SK-N-SH (cell line): ENCODE measurements around the gene C4A. TPM values are rescaled to one million over a fixed set of nuclear protein-coding genes. Genes with fewer than 3 reads are reported as not detected.

Experiments
- CTCF ChIA-PET: fragments of 300-600, 350-600 bp; formaldehyde crosslinking; extraction: SDS; loops from one replicate; lab custom pipeline; 2021; lab: Yijun Ruan, JAX
- POLR2A ChIA-PET: fragments of 350-600 bp; sonication (Branson Sonifier 250); formaldehyde crosslinking; extraction: SDS; loops from one replicate; lab custom pipeline; 2020; ENCODE audit warnings: antibody characterized with exemption, inconsistent platforms; lab: Yijun Ruan, JAX
- DNase-seq: peaks from one replicate; pipeline ENCODE4 v3.0.0; 2012
- H2AFZ ChIP-seq: fragments of 200-600 bp; sonication (generic); 2 replicates; pipeline ENCODE4 v1.8.1; 2016; ENCODE audit warnings: antibody characterized with exemption, mild to moderate bottlenecking, low read depth
- H3F3A ChIP-seq: fragments of 200-600 bp; sonication (generic); replicated peaks from 2 replicates; pipeline ENCODE3; 2016; ENCODE audit warnings: antibody characterized with exemption, mild to moderate bottlenecking; ENCODE audit not compliant: insufficient read depth
- H3K27ac ChIP-seq, 2 experiments: fragments of 200-500 bp in 1 of 2; fragments of 200-600 bp in 1 of 2; sonication (Bioruptor generic) in 1 of 2; sonication (generic), shearing (Covaris generic) in 1 of 2; 2 replicates each; pipeline versions ENCODE4 v1.5.1 to v1.6.1; 2014 to 2016; ENCODE audit warnings: low read depth in 2 of 2, inconsistent platforms in 1 of 2, low read length in 1 of 2, mild to moderate bottlenecking in 1 of 2, mixed read lengths in 1 of 2
- H3K27me3 ChIP-seq: fragments of 200-600 bp; sonication (generic), shearing (Covaris generic); 2 replicates; pipeline ENCODE4 v1.6.1; 2016; ENCODE audit warnings: mixed run types; ENCODE audit not compliant: insufficient read depth
- H3K36me3 ChIP-seq, 2 experiments: fragments of 200-500 bp in 1 of 2; fragments of 200-600 bp in 1 of 2; sonication (Bioruptor generic) in 1 of 2; sonication (generic) in 1 of 2; replicated peaks in 1 of 2; 2 replicates each; pipeline versions ENCODE3 to v1.5.1; 2014 to 2016; ENCODE audit warnings: low read length in 1 of 2, mild to moderate bottlenecking in 1 of 2; ENCODE audit not compliant: insufficient read depth in 2 of 2, control insufficient read depth in 1 of 2
- H3K4me1 ChIP-seq, 2 experiments: fragments of 200-500 bp in 1 of 2; fragments of 200-600 bp in 1 of 2; sonication (Bioruptor generic) in 1 of 2; sonication (generic), shearing (Covaris generic) in 1 of 2; 2 replicates each; pipeline versions ENCODE4 v1.5.1 to v1.6.1; 2014 to 2016; ENCODE audit warnings: low read depth in 1 of 2, low read length in 1 of 2, mixed run types in 1 of 2; ENCODE audit not compliant: insufficient read depth in 2 of 2, control insufficient read depth in 1 of 2
- H3K4me2 ChIP-seq: fragments of 200-600 bp; sonication (generic), shearing (Covaris generic); 2 replicates; pipeline ENCODE4 v1.6.1; 2017; ENCODE audit warnings: mixed run types
- H3K4me3 ChIP-seq, 2 experiments: fragments of 200-500 bp in 1 of 2; fragments of 200-600 bp in 1 of 2; sonication (Bioruptor generic) in 1 of 2; sonication (generic), shearing (Covaris generic) in 1 of 2; 2 replicates each; pipeline versions ENCODE4 v1.5.1 to v1.8.1; 2014 to 2016; ENCODE audit warnings: low read depth in 2 of 2, inconsistent platforms in 1 of 2, low read length in 1 of 2, mild to moderate bottlenecking in 1 of 2, mixed read lengths in 1 of 2, moderate library complexity in 1 of 2
- H3K79me2 ChIP-seq: fragments of 200-600 bp; sonication (generic); 2 replicates; pipeline ENCODE4 v1.8.1; 2017; ENCODE audit warnings: mild to moderate bottlenecking; ENCODE audit not compliant: insufficient read depth
- H3K9ac ChIP-seq: fragments of 200-600 bp; sonication (generic); 2 replicates; pipeline ENCODE4 v1.6.1; 2017; ENCODE audit warnings: mixed run types
- H3K9me2 ChIP-seq: fragments of 200-600 bp; sonication (generic); 2 replicates; pipeline ENCODE4 v1.6.1; 2017; ENCODE audit warnings: mixed run types
- H3K9me3 ChIP-seq: fragments of 200-600 bp; sonication (generic); 2 replicates; pipeline ENCODE4 v1.6.1; 2017; ENCODE audit warnings: mixed run types, mild to moderate bottlenecking, moderate library complexity
- H4K20me1 ChIP-seq: fragments of 200-600 bp; sonication (generic); 2 replicates; pipeline ENCODE4 v1.6.1; 2017; ENCODE audit warnings: mild to moderate bottlenecking, mixed run types; ENCODE audit not compliant: insufficient read depth
- CTCF ChIP-seq: fragments of 200-600 bp; sonication (generic); IDR thresholded peaks from 2 replicates; pipeline ENCODE4 v1.6.1; 2017; ENCODE audit warnings: antibody characterized with exemption, mild to moderate bottlenecking, moderate library complexity
- FOSL2 ChIP-seq: IDR thresholded peaks from 2 replicates; pipeline ENCODE4 v1.4.0; 2012; ENCODE audit warnings: low read depth, mild to moderate bottlenecking, moderate library complexity, borderline replicate concordance
- FOXJ3 ChIP-seq: sonication (generic); formaldehyde crosslinking; IDR thresholded peaks from 2 replicates; pipeline ENCODE4 v1.5.1; 2020; ENCODE audit warnings: mild to moderate bottlenecking, missing genetic modification reagents
- GABPA ChIP-seq: IDR thresholded peaks from 2 replicates; pipeline ENCODE4 v1.4.0; 2012; ENCODE audit warnings: low read depth, mild to moderate bottlenecking
- REST ChIP-seq: IDR thresholded peaks from 2 replicates; pipeline ENCODE4 v1.6.1; 2012; ENCODE audit warnings: mild to moderate bottlenecking, low read depth, low read length, moderate library complexity
- RFX5 ChIP-seq: IDR thresholded peaks from 2 replicates; pipeline ENCODE4 v1.6.1; 2012; ENCODE audit warnings: mild to moderate bottlenecking, improper control_type of control experiment, low read length
- RXRA ChIP-seq: IDR thresholded peaks from 2 replicates; pipeline ENCODE4 v1.4.0; 2012; ENCODE audit warnings: low read depth, mild to moderate bottlenecking, borderline replicate concordance
- SMC3 ChIP-seq: IDR thresholded peaks from 2 replicates; pipeline ENCODE4 v1.6.1; 2012; ENCODE audit warnings: low read depth, low read length, improper control_type of control experiment
- TAF1 ChIP-seq: IDR thresholded peaks from 2 replicates; pipeline ENCODE4 v1.6.1; 2012; ENCODE audit warnings: low read depth, mild to moderate bottlenecking, low read length, moderate library complexity, borderline replicate concordance
- TCF12 ChIP-seq: IDR thresholded peaks from 2 replicates; pipeline ENCODE4 v1.4.0; 2012
- TEAD4 ChIP-seq: IDR thresholded peaks from 2 replicates; pipeline ENCODE4 v1.4.0; 2012; ENCODE audit warnings: mild to moderate bottlenecking, borderline replicate concordance; ENCODE audit not compliant: insufficient read depth
- USF1 ChIP-seq: IDR thresholded peaks from 2 replicates; pipeline ENCODE4 v1.4.0; 2012; ENCODE audit warnings: low read depth, borderline replicate concordance
- USF2 ChIP-seq: fragments of 150-350 bp; IDR thresholded peaks from 2 replicates; pipeline ENCODE4 v1.6.1; 2017; ENCODE audit warnings: antibody characterized with exemption, low read length, low read depth, borderline replicate concordance
- WGBS: methylation state at CpG from one replicate; pipeline ENCODE4 v1.1.6; 2017; ENCODE audit warnings: low lambda C conversion rate; 5-methylcytosine and 5-hydroxymethylcytosine counted together
- polyA plus RNA-seq, 3 experiments: library from polyadenylated mRNA; depleted of rRNA; stranded (reverse); fragments of >200 nt; gene quantifications; 2 replicates each; pipeline ENCODE4 v1.2.3, GENCODE V29; 2012

Gene C4A
- polyA plus RNA-seq, 1 of the 3 experiments (the other 2 are of a cell fraction): 11.4 TPM

- Histone ChIP-seq H2AFZ (0 out of 2 replicates have a peak overlapping the region, but pooled peaks have one; percentile 59), H3F3A (peaks cover 6% of the 10 kb centered on the region), H3K9ac (no peak overlapping the region), H3K27ac (no peak overlapping the region), H3K4me1 (peaks cover 0 to 7% of the 10 kb centered on the region in 2 experiments; a peak in 1 of 4 replicates), H3K9me2 (no peaks in the 10 kb centered on the region), H3K4me2 (peak overlapping the region; percentile 41; the same call in 1 of the 2 replicates), H4K20me1 (no peaks in the 10 kb centered on the region), H3K27me3 (no peaks in the 10 kb centered on the region), H3K4me3 (no peak overlapping the region), H3K36me3 (no peaks in the 10 kb centered on the region), H3K79me2 (no peaks in the 10 kb centered on the region), H3K9me3 (no peaks in the 10 kb centered on the region)
- TF ChIP-seq FOXJ3 (CRISPR knock-in tag) (no peak), TCF12 (no peak), TEAD4 (no peak), SMC3 (no peak), CTCF (no peak), USF2 (no peak), RFX5 (no peak), FOSL2 (no peak), TAF1 (no peak), REST (no peak), RXRA (no peak), USF1 (no peak), GABPA (no peak)
- WGBS: 17% methylated on average over 6 of the region's 6 CpGs
- ChIA-PET CTCF (interaction anchor here (1.1 to 2.5 kb wide), 2 partner anchors 12 to 149 kb away, joined by 3 to 14 read pairs; no protein-coding TSS in a partner anchor), POLR2A (interaction anchor here (0.8 kb wide), 1 partner anchor 10 kb away, joined by 4 read pairs; no protein-coding TSS in a partner anchor)
- no peak for DNase-seq
Observed at GRCh38 chr6:31940256-31940664, 41.6 kb upstream of the C4A start.
